AG04449 (cell line): ENCODE data around the gene C1orf159.

Source experiments
- CTCF ChIA-PET: fragments of 350-600 bp; formaldehyde crosslinking; extraction: SDS; loops from one replicate; lab custom pipeline; 2021; ENCODE audit warnings: antibody characterized with exemption; lab: Yijun Ruan, JAX
- POLR2A ChIA-PET: fragments of 400-600, 350-600 bp; formaldehyde crosslinking; extraction: SDS; loops from one replicate; lab custom pipeline; 2020; ENCODE audit warnings: antibody characterized with exemption, inconsistent platforms; lab: Yijun Ruan, JAX
- DNase-seq: peaks from one replicate; pipeline ENCODE4 v3.0.0-alpha.2; 2010; ENCODE audit warnings: low read depth, low spot score
- H3K4me3 ChIP-seq: 2 replicates; pipeline ENCODE4 v1.5.1; 2011; ENCODE audit warnings: low read depth, mild to moderate bottlenecking, control low read depth, low read length
- TF ChIP-seq, protein P1 (sequence below): IDR thresholded peaks from one replicate; pipeline ENCODE4 v1.5.1; 2011; ENCODE audit warnings: mild to moderate bottlenecking, moderate library complexity, low read length, control low read depth, inconsistent platforms; ENCODE audit not compliant: insufficient read depth; ENCODE audit errors: missing control alignments

Gene C1orf159

DNA sequence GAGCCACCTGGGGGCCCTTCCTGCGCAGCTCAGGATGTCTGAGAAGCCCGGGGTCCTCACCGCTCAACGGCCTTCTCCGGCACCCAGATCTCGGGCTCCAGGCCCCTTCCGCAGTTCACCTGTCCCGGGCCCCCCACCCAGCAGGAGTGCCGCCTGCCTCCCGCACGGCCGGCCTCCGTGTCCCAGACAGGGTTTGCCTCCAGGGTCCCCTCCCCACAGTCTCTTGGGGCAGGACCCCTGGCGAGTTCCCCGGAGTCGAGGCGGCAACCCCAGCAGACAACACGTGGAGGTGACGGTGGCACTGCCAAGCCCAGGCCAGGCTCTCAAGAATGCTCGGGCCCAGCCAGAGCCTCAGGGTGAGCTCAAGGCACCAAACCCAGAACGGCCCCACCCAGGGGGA lies 35.4 kb upstream of the C1orf159 start:
- ChIA-PET POLR2A (no interaction called here), CTCF (interaction anchor here (1.1 kb wide), 1 partner anchor 29 kb away, joined by 3 read pairs; no protein-coding TSS in a partner anchor)
- DNase-seq: no peak
- TF ChIP-seq, protein P1, sequence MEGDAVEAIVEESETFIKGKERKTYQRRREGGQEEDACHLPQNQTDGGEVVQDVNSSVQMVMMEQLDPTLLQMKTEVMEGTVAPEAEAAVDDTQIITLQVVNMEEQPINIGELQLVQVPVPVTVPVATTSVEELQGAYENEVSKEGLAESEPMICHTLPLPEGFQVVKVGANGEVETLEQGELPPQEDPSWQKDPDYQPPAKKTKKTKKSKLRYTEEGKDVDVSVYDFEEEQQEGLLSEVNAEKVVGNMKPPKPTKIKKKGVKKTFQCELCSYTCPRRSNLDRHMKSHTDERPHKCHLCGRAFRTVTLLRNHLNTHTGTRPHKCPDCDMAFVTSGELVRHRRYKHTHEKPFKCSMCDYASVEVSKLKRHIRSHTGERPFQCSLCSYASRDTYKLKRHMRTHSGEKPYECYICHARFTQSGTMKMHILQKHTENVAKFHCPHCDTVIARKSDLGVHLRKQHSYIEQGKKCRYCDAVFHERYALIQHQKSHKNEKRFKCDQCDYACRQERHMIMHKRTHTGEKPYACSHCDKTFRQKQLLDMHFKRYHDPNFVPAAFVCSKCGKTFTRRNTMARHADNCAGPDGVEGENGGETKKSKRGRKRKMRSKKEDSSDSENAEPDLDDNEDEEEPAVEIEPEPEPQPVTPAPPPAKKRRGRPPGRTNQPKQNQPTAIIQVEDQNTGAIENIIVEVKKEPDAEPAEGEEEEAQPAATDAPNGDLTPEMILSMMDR: no peak
- H3K4me3 ChIP-seq: no peak overlapping the region

- H3K4me3 ChIP-seq: no peak overlapping the region
- DNase-seq: no peak
- TF ChIP-seq, protein P1: no peak
- ChIA-PET CTCF (no interaction called here), POLR2A (no interaction called here)
These were observed 34.2 kb upstream of the C1orf159 start for GRCh38 chr1:1150100-1150499.

DNA sequence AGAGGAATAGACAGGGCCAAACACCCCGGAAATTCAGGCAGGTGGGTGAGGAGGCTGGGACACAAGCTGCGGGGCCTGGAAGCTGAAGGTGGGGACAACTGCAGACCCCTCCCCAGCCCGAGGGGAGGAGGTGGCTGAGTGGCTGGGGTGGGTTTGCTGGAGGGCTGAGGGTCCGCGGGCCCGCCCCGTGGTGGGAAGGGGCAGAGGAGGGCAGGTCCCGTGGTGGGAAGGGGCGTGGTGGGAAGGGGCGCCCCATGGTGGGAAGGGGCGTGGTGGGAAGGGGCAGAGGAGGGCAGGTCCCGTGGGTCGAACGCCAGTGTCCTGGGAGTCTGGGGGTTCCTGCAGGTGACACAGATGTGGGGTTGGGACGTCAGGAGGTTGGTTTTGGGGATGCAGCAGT lies 33.5 kb upstream of the C1orf159 start:
- TF ChIP-seq, protein P1: no peak
- DNase-seq: no peak
- ChIA-PET CTCF (no interaction called here), POLR2A (no interaction called here)
- H3K4me3 ChIP-seq: no peak overlapping the region

GRCh38 chr1:1148569-1148968 lies 32.7 kb upstream of the C1orf159 start:
- DNase-seq: no peak
- ChIA-PET CTCF (interaction anchor here (1.3 kb wide), 1 partner anchor 26 kb away, joined by 3 read pairs; no protein-coding TSS in a partner anchor), POLR2A (no interaction called here)
- H3K4me3 ChIP-seq: no peak overlapping the region
- TF ChIP-seq, protein P1: no peak

- ChIA-PET POLR2A (no interaction called here), CTCF (interaction anchor here (1.3 kb wide), 1 partner anchor 26 kb away, joined by 3 read pairs; no protein-coding TSS in a partner anchor)
- DNase-seq: no peak
- TF ChIP-seq, protein P1: no peak
- H3K4me3 ChIP-seq: no peak overlapping the region
These were observed 32.2 kb upstream of the C1orf159 start for GRCh38 chr1:1148061-1148460.

GRCh38 chr1:1146596-1146995 lies 30.7 kb upstream of the C1orf159 start:
- TF ChIP-seq, protein P1: no peak
- no peak for DNase-seq
- POLR2A ChIA-PET: interaction anchor here (0.6 kb wide), 1 partner anchor 95 kb away, joined by 5 read pairs; no protein-coding TSS in a partner anchor
- no peak overlapping the region for H3K4me3 ChIP-seq
- CTCF ChIA-PET: no interaction called here
